Gastroesophageal sphincter (tissue), 3 donors: ENCODE measurements around the gene EDNRB.

Experiments used
- CTCF ChIP-seq, 4 experiments: fragments of 200-600 bp in 2 of 4; fragments of 450-650 bp in 2 of 4; sonication (generic) in 1 of 4; IDR thresholded peaks; one replicate each; pipeline ENCODE4 v1.5.1; 2017 to 2019; ENCODE audit warnings: antibody characterized with exemption in 4 of 4, mild to moderate bottlenecking in 2 of 4, moderate library complexity in 2 of 4
- POLR2A ChIP-seq, 2 donors: fragments of 450-650 bp; IDR thresholded peaks; one replicate each; pipeline ENCODE4 v1.6.1; 2017; ENCODE audit warnings: antibody characterized with exemption in 2 of 2, mild to moderate bottlenecking in 2 of 2, moderate library complexity in 1 of 2
- POLR2AphosphoS5 ChIP-seq: sonication (generic); formaldehyde crosslinking; IDR thresholded peaks from one replicate; pipeline ENCODE4 v1.6.1; 2017; ENCODE audit warnings: antibody characterized with exemption

GRCh38 chr13:77913003-77913402, 5.6 kb downstream of the EDNRB start:
- no peak for TF ChIP-seq POLR2A (IDR thresholded peaks at IDR 0.05)
- TF ChIP-seq CTCF (IDR thresholded peaks at IDR 0.05): no peak
- TF ChIP-seq POLR2AphosphoS5: no peak
